Thymus (tissue), 11 donors: ENCODE results near the gene ARL4A. TPM values are rescaled to one million over a fixed set of nuclear protein-coding genes. Genes with fewer than 3 reads are reported as not detected.

Source experiments
- DNase-seq, 9 donors: peaks; one replicate each; pipeline ENCODE4 v3.0.0-alpha.2; 2013; ENCODE audit warnings: low spot score in 9 of 9, low read depth in 6 of 9, missing footprints in 1 of 9
- H3K27ac ChIP-seq, 2 donors: one replicate each; pipeline ENCODE4 v1.5.1; 2013; ENCODE audit warnings: control low read depth in 1 of 2, low read depth in 1 of 2, low read length in 1 of 2, mild to moderate bottlenecking in 1 of 2, moderate library complexity in 1 of 2
- H3K27me3 ChIP-seq, 2 donors: one replicate each; pipeline ENCODE4 v1.5.1; 2013; ENCODE audit warnings: low read length in 1 of 2; ENCODE audit not compliant: control insufficient read depth in 2 of 2, insufficient read depth in 1 of 2
- H3K36me3 ChIP-seq, 2 donors: one replicate each; pipeline ENCODE4 v1.5.1; 2013; ENCODE audit warnings: low read length in 1 of 2, mild to moderate bottlenecking in 1 of 2, moderate library complexity in 1 of 2; ENCODE audit not compliant: control insufficient read depth in 2 of 2, insufficient read depth in 2 of 2
- H3K4me1 ChIP-seq, 2 donors: one replicate each; pipeline ENCODE4 v1.5.1; 2013; ENCODE audit warnings: low read length in 2 of 2; ENCODE audit not compliant: control insufficient read depth in 2 of 2, insufficient read depth in 2 of 2
- H3K4me3 ChIP-seq, 2 donors: one replicate each; pipeline ENCODE4 v1.5.1; 2013; ENCODE audit warnings: low read length in 2 of 2, control low read depth in 1 of 2, mild to moderate bottlenecking in 1 of 2
- H3K9me3 ChIP-seq, 2 donors: one replicate each; pipeline ENCODE4 v1.5.1; 2013; ENCODE audit warnings: low read length in 1 of 2, mild to moderate bottlenecking in 1 of 2; ENCODE audit not compliant: control insufficient read depth in 2 of 2, insufficient read depth in 1 of 2
- WGBS: extraction: QIAGEN DNeasy Blood & Tissue Kit; methylation state at CpG from one replicate; pipeline ENCODE4 v1.1.7; 2013; 5-methylcytosine and 5-hydroxymethylcytosine counted together
- polyA plus RNA-seq: library from polyadenylated mRNA; stranded (reverse); fragments of 200-250 nt; gene quantifications from one replicate; pipeline ENCODE4 v1.2.3, GENCODE V29; 2013
- total RNA-seq: library from RNA; stranded (reverse); fragments of 120-200 nt; gene quantifications from one replicate; pipeline ENCODE4 v1.2.4, GENCODE V29; 2013
- donor health status: healthy.

Gene ARL4A
- total and polyA plus RNA-seq, 2 donors: 28.2 to 70.3 TPM

- Histone ChIP-seq H3K9me3 (no peaks in the 10 kb centered on the region), H3K4me3 (no peak overlapping the region), H3K27ac (no peak overlapping the region), H3K27me3 (no peaks in the 10 kb centered on the region), H3K4me1 (no peaks in the 10 kb centered on the region), H3K36me3 (no peaks in the 10 kb centered on the region)
- DNase-seq: no peak
- 64% methylated on average over 3 of the region's 3 CpGs for WGBS
These were observed 48.5 kb downstream of the ARL4A start for GRCh38 chr7:12735923-12736322.

GRCh38 chr7:12737373-12737772 is 49.9 kb downstream of the ARL4A start:
- no peaks in the 10 kb centered on the region for H3K9me3 ChIP-seq
- H3K27me3 ChIP-seq: no peaks in the 10 kb centered on the region
- 84% methylated on average over 1 of the region's 1 CpG for WGBS
- no peaks in the 10 kb centered on the region for H3K36me3 ChIP-seq
- no peaks in the 10 kb centered on the region for H3K4me1 ChIP-seq
- no peak for DNase-seq
- H3K27ac ChIP-seq: no peak overlapping the region
- no peak overlapping the region for H3K4me3 ChIP-seq

GRCh38 chr7:12737836-12738235 is 50.4 kb downstream of the ARL4A start:
- Histone ChIP-seq H3K36me3 (no peaks in the 10 kb centered on the region), H3K4me1 (no peaks in the 10 kb centered on the region), H3K27me3 (no peaks in the 10 kb centered on the region), H3K9me3 (no peaks in the 10 kb centered on the region), H3K4me3 (no peak overlapping the region), H3K27ac (no peak overlapping the region)
- no peak for DNase-seq
- 94% methylated on average over 2 of the region's 2 CpGs for WGBS

- Histone ChIP-seq H3K36me3 (no peaks in the 10 kb centered on the region), H3K9me3 (no peaks in the 10 kb centered on the region), H3K27ac (no peak overlapping the region), H3K4me1 (no peaks in the 10 kb centered on the region), H3K27me3 (no peaks in the 10 kb centered on the region), H3K4me3 (no peak overlapping the region)
- WGBS: 46% methylated on average over 2 of the region's 2 CpGs
- no peak for DNase-seq
These were observed 51.2 kb downstream of the ARL4A start for GRCh38 chr7:12738665-12739064.

Other genes with a start within 250 kb of the ARL4A start
- 0.33 TPM for gene SCIN, start 116.9 kb upstream of the ARL4A start, total RNA-seq
- gene SCIN, start 116.9 kb upstream of the ARL4A start, polyA plus RNA-seq: 0.37 TPM